Right lobe of liver (tissue), 4 donors: Measurements from ENCODE around the gene MVB12A.

Source experiments
- CTCF ChIP-seq, 4 donors: fragments of 200-600 bp in 3 of 4; fragments of 450-650 bp in 1 of 4; IDR thresholded peaks; one replicate each; pipeline versions ENCODE4 v1.5.1 to v1.8.0; 2016 to 2022; ENCODE audit warnings: antibody characterized with exemption in 4 of 4, mild to moderate bottlenecking in 2 of 4
- POLR2A ChIP-seq: fragments of 450-650 bp; IDR thresholded peaks from one replicate; pipeline ENCODE4 v1.6.1; 2017; ENCODE audit warnings: antibody characterized with exemption, mild to moderate bottlenecking
- donor health status: DM: no; HTN: no; CAD: no.
- donor health status: DM: no; HTN: no; CAD: no.
- donor health status: DM: no; HTN: yes; CAD: no.

- TF ChIP-seq CTCF (IDR thresholded peaks at IDR 0.05) (no peak), POLR2A (no peak)
These were observed 9.9 kb upstream of the MVB12A start for GRCh38 chr19:17409990-17410389.
